HPDE6-E6E7 (cell line): Measurements from ENCODE around the gene ITCH.

Experiments used
- DNase-seq: peaks from one replicate; pipeline ENCODE4 v3.0.0; 2011; ENCODE audit warnings: missing footprints; ENCODE audit errors: extremely low spot score

ITCH gene

DNA sequence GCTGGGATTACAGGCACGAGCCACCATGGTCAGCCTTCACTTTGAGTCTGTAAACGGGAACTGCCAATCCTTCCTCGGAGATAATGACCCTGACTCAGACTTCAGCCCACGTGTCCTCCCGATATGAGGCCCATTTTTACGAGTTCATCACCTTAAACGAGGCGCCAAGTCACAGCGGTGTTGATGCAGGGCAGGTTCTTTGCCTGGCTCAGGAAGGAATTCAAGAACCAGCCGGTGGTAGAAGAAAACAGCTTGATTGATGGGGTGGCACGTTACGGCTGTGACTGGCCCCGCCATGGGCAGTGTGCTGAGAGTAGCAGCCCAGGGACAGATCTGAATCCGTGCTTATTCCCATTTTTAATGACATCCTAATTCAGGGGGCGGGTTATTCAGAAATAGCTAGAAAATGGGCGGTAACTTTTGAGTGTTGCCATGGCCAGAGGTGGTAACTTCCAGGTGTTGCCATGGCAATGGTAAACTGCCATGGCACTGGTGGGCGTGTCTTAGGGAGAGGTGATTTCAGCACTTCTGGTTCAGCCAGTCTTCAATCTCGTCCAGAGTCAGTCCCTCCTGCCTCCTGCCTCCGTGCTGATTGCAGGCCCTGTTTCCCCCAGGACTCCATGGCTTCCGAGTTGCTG, 186.3 kb downstream of the ITCH start:
- DNase-seq: peak; percentile 76

DNA sequence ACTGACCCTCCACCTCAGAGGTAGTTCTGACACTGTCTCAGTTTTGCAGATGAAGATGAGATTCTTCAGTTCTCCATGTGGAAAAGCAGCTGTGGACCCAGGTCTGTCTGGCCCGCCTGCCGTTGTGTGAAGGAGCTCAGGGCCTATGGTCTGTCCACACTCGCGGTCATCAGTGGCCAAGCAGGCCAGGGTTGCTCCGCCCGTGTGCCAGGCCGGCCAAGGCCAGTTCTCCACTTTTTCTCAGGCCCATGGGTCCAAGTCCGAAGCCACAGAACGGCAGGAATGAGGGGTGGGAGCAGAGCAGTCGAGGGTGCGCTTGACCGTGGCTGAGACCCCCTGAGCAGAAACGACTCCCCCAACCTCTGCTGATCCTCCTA, 186.8 kb downstream of the ITCH start:
- no peak for DNase-seq

GRCh38 chr20:34552569-34552968, 189.5 kb downstream of the ITCH start:
- no peak for DNase-seq

GRCh38 chr20:34553366-34553867, 190.3 kb downstream of the ITCH start:
- DNase-seq: no peak

- DNase-seq: no peak
Observed at GRCh38 chr20:34557936-34558319, 194.9 kb downstream of the ITCH start.

DNA sequence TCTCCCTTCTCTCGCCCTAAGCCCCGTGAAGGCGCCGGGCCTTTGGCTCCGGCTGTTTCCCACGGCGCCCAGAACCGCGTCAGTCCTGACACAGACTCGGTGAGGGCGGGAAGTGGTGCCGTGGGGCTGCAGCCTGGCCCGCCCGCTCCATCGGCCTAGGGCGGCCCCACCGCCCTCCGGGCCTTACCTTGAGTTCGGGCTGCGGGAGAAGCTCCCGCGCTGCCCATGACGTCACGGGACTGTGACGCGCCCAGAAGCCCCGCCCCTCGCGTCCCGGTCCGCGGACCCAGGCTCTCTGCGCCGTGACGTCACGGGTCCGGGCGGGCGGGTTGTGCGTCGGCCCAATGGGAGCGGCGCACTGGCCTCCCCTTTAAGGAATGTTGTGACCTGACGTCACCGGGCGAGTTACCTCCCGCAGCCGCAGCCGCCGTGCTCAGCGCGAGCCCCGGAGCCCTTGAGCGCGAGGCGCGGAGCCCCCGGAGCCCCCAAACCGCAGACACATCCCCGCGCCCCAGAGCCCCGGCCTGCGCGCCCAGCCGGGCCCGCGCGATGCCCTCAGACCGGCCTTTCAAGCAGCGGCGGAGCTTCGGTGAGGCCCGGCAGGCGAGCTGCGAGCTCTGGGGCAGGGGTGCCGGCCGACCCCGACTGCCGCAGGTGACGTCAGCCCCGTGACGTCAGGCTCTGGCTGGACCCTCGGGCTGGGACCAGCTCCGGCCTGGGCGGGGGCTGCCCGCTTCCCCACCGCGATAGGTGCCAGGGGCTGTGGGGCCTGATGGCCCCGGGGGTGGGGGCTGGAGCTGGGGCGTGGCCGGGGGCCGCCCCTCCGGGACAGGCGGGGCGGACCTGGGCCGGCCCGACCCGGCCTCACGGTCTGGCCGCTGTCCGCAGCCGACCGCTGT, 195.5 kb downstream of the ITCH start, which contains the start of gene MAP1LC3A:
Gene MAP1LC3A, plus strand, starts transcription at position 399 of the 899 bp plus-strand sequence. Its CDS starts 151 bp downstream, at position 550.
- DNase-seq: peak; percentile 99

- DNase-seq: no peak
Observed at GRCh38 chr20:34559311-34560140, 196.5 kb downstream of the ITCH start.

DNA sequence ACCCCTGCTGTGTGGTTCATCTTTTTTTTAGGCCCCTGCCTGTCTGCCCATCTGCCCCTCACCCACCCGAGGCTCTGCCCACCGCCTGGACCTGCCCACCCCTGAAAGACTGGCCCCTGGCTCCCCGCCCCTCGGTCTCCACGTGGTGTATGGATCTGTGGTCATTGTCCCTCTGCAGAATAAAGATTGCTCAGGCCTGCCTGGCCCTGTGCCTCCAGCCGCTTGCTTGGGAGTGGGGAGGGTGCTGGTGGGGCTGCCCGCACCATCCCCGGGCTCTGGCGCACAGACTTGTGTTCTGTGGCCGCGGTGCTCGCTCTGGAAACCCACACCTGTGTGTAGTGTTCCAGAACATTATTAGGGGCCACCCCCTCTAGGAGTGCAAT, 197.1 kb downstream of the ITCH start:
- no peak for DNase-seq

GRCh38 chr20:34560614-34561013, 197.5 kb downstream of the ITCH start:
- DNase-seq: no peak
